WTC11 (cell line): ENCODE data around the gene AUP1. TPM values are rescaled to one million over a fixed set of nuclear protein-coding genes. Genes with fewer than 3 reads are reported as not detected.
A peak's percentile ranks its signal among the peaks of the same experiment; 100 is the strongest.

ENCODE experiments used
- ATAC-seq: fragments of 200-7000 bp; cut with Tn5 transposase; 2 replicates; pipeline ENCODE4 v1.10.0; 2021; ENCODE audit warnings: mild to moderate bottlenecking, moderate library complexity
- CTCF ChIA-PET: fragments of 300-600 bp; sonication (Branson Sonifier 250); formaldehyde crosslinking; loops from one replicate; lab custom pipeline; 2021; ENCODE audit warnings: antibody characterized with exemption; lab: Charles Lee
- POLR2A ChIA-PET: fragments of 350-600 bp; sonication (Branson Sonifier 250); formaldehyde crosslinking; loops from one replicate; lab custom pipeline; 2021; ENCODE audit warnings: antibody characterized with exemption; lab: Charles Lee
- DNase-seq: peaks from one replicate; pipeline ENCODE4 v3.0.0; 2021; ENCODE audit warnings: low spot score
- H3K27ac Mint-ChIP-seq: 2 replicates; pipeline ENCODE4 v1.8.0; 2021; ENCODE audit warnings: mixed read lengths
- H3K27me3 Mint-ChIP-seq: 2 replicates; pipeline ENCODE4 v1.8.0; 2021; ENCODE audit warnings: low read depth, mild to moderate bottlenecking, moderate library complexity, mixed read lengths
- H3K36me3 Mint-ChIP-seq: 2 replicates; pipeline ENCODE4 v1.8.0; 2021; ENCODE audit warnings: mixed read lengths
- H3K4me1 Mint-ChIP-seq: 2 replicates; pipeline ENCODE4 v1.8.0; 2022; ENCODE audit warnings: mixed read lengths
- H3K4me3 Mint-ChIP-seq: 2 replicates; pipeline ENCODE4 v1.8.0; 2021; ENCODE audit warnings: mild to moderate bottlenecking, moderate library complexity, mixed read lengths
- H3K9me3 Mint-ChIP-seq: 2 replicates; pipeline ENCODE4 v1.8.0; 2021; ENCODE audit warnings: mixed read lengths
- CREM ChIP-seq: sonication (generic); formaldehyde crosslinking; IDR thresholded peaks from 2 replicates; pipeline ENCODE4 v1.8.1; 2022; ENCODE audit warnings: mild to moderate bottlenecking, missing genetic modification reagents, moderate library complexity
- ETV6 ChIP-seq: sonication (generic); formaldehyde crosslinking; IDR thresholded peaks from 2 replicates; pipeline ENCODE4 v1.8.1; 2022; ENCODE audit warnings: mild to moderate bottlenecking, missing genetic modification reagents
- FOXP1 ChIP-seq: sonication (generic); formaldehyde crosslinking; IDR thresholded peaks from 2 replicates; pipeline ENCODE4 v1.8.0; 2022; ENCODE audit warnings: missing genetic modification reagents, mild to moderate bottlenecking, moderate library complexity, borderline replicate concordance
- NFE2L1 ChIP-seq: sonication (generic); formaldehyde crosslinking; IDR thresholded peaks from 2 replicates; pipeline ENCODE4 v1.8.1; 2023; ENCODE audit warnings: missing genetic modification reagents
- NR2C2 ChIP-seq: sonication (generic); formaldehyde crosslinking; IDR thresholded peaks from 2 replicates; pipeline ENCODE4 v1.8.0; 2022; ENCODE audit warnings: mild to moderate bottlenecking, missing genetic modification reagents
- NR3C1 ChIP-seq: sonication (generic); formaldehyde crosslinking; conservative IDR thresholded peaks from 2 replicates; pipeline ENCODE4 v1.8.1; 2023; ENCODE audit warnings: low read depth, mild to moderate bottlenecking, missing genetic modification reagents
- ZNF416 ChIP-seq: fragments of 250-450 bp; sonication (Bioruptor Pico); IDR thresholded peaks from 2 replicates; pipeline ENCODE4 v1.9.0; 2021; ENCODE audit warnings: mild to moderate bottlenecking, inconsistent platforms
- total RNA-seq: library from RNA; stranded (reverse); gene quantifications from 3 replicates; pipeline ENCODE4 v1.2.3, GENCODE V29; 2021
- TF ChIP-seq, protein P1 (sequence below): sonication (generic); formaldehyde crosslinking; IDR thresholded peaks from 2 replicates; pipeline ENCODE4 v1.8.0; 2023; ENCODE audit warnings: missing genetic modification reagents, mild to moderate bottlenecking, borderline replicate concordance
- TF ChIP-seq, protein P2 (sequence below): fragments of 250-450 bp; sonication (Bioruptor Pico); conservative IDR thresholded peaks from 2 replicates; pipeline ENCODE4 v1.9.0; 2021; ENCODE audit warnings: mild to moderate bottlenecking
- TF ChIP-seq, protein P3 (sequence below): sonication (generic); formaldehyde crosslinking; IDR thresholded peaks from 2 replicates; pipeline ENCODE4 v1.8.1; 2023; ENCODE audit warnings: mild to moderate bottlenecking, moderate library complexity, missing genetic modification reagents
- TF ChIP-seq, protein P4 (sequence below): sonication (generic); formaldehyde crosslinking; IDR thresholded peaks from 2 replicates; pipeline ENCODE4 v1.8.1; 2022; ENCODE audit warnings: mild to moderate bottlenecking, moderate library complexity, missing genetic modification reagents
- TF ChIP-seq, protein P5 (sequence below): fragments of 250-450 bp; sonication (Bioruptor Pico); IDR thresholded peaks from 2 replicates; pipeline ENCODE4 v2.1.2; 2022; ENCODE audit warnings: mild to moderate bottlenecking, moderate library complexity
- TF ChIP-seq, protein P6 (sequence below): sonication (generic); formaldehyde crosslinking; IDR thresholded peaks from 2 replicates; pipeline ENCODE4 v1.8.1; 2023; ENCODE audit warnings: mild to moderate bottlenecking, missing genetic modification reagents, borderline replicate concordance

The AUP1 gene
- total RNA-seq, 1 experiment from 2014 or later, result 84.9 TPM

DNA sequence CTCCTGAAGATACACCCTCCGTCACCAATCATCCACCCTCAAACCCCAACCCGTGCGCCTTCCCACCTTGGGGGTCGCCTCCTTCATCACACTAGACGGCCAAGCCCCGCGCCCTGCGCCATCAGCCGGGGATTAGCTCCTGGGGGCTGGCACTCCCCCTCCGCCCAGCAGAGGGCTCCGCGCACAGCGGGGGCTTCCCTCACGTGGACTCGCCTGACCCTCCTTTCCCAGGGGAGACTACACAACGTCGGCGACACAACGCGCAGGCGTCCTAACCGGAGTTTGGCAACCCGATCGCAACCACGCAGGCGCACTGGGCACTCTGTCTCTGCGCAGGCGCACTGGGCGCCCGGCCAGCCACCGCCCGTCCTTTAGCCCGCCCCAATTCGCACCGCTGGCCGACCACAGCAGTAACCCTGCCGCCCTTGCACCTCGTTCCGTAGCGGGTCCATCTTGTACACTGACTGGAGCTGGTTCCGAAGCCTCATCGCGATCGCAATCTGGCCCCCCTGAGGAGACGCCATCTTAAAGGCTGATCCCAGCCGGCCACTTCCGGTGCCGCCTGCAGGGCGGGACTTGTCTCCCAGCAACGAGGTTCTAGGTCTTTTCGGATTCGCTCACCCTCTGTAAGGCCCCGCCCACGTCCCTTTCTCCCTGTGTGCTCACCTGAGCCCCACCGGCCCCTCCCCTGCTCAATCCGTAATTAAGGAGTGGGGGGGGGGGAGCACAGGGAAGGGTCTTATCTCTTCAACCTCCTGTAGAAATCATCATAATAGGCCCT lies 22.2 kb downstream of the AUP1 start, which contains the start of gene PCGF1 (continued):
- TF ChIP-seq, protein P1, sequence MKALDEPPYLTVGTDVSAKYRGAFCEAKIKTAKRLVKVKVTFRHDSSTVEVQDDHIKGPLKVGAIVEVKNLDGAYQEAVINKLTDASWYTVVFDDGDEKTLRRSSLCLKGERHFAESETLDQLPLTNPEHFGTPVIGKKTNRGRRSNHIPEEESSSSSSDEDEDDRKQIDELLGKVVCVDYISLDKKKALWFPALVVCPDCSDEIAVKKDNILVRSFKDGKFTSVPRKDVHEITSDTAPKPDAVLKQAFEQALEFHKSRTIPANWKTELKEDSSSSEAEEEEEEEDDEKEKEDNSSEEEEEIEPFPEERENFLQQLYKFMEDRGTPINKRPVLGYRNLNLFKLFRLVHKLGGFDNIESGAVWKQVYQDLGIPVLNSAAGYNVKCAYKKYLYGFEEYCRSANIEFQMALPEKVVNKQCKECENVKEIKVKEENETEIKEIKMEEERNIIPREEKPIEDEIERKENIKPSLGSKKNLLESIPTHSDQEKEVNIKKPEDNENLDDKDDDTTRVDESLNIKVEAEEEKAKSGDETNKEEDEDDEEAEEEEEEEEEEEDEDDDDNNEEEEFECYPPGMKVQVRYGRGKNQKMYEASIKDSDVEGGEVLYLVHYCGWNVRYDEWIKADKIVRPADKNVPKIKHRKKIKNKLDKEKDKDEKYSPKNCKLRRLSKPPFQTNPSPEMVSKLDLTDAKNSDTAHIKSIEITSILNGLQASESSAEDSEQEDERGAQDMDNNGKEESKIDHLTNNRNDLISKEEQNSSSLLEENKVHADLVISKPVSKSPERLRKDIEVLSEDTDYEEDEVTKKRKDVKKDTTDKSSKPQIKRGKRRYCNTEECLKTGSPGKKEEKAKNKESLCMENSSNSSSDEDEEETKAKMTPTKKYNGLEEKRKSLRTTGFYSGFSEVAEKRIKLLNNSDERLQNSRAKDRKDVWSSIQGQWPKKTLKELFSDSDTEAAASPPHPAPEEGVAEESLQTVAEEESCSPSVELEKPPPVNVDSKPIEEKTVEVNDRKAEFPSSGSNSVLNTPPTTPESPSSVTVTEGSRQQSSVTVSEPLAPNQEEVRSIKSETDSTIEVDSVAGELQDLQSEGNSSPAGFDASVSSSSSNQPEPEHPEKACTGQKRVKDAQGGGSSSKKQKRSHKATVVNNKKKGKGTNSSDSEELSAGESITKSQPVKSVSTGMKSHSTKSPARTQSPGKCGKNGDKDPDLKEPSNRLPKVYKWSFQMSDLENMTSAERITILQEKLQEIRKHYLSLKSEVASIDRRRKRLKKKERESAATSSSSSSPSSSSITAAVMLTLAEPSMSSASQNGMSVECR (CRISPR knock-in tag), result peak; percentile 75; the same call in 1 of the 2 replicates
- 0 out of 2 replicates have a peak, but pooled peaks have one; percentile 42 for TF ChIP-seq NFE2L1

DNA sequence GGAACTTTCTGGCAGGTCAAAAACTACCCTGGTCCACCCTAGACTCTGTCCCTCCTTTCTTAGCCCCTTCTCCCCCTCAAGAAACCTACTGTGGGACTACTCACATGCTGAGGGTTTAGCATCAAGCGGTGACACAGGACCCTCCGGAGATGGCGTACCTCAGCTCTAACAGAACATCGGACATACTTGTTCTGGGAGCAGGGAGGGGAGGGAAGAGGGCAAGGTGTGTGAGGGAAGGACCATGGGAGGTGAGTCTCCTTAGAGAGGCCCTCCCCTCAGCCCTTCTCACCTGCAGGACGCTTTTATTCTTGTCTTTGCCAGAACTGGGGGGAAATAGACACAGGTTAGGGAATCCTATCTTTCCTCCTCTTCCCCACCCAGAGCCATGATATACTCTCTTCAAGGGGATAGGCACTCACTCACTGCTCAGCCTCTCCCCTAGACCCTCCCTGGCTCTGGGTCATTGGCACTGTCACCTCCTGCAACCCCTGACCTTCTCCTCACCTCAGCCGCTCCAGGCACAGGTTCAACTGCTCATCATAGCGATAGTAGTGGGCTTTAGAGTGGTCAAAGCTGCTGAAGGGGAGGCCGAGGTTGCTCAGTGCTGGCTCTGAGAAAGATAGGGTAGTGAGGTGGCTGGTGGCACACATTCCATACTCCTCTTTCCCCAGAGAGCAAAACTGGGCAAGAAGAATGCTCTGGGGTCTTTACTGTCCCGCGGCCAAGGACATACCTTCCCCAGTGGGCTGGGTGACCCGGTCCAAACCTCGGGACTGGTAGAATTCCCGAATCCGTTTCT lies 23.9 kb downstream of the AUP1 start:
- Mint-ChIP-seq H3K27me3 (peaks cover 92% of the 10 kb centered on the region), H3K36me3 (peaks cover 22% of the 10 kb centered on the region), H3K4me3 (no peak overlapping the region), H3K9me3 (no peaks in the 10 kb centered on the region), H3K27ac (no peak overlapping the region), H3K4me1 (peaks cover 44% of the 10 kb centered on the region)
- no peak for TF ChIP-seq NR3C1 (CRISPR knock-in tag)
- ATAC-seq (no peak), DNase-seq (no peak)
- CTCF ChIA-PET, result interaction anchor here (0.8 kb wide), 1 partner anchor 82 kb away, joined by 3 read pairs; no protein-coding TSS in a partner anchor
- POLR2A ChIA-PET, result no interaction called here

DNA sequence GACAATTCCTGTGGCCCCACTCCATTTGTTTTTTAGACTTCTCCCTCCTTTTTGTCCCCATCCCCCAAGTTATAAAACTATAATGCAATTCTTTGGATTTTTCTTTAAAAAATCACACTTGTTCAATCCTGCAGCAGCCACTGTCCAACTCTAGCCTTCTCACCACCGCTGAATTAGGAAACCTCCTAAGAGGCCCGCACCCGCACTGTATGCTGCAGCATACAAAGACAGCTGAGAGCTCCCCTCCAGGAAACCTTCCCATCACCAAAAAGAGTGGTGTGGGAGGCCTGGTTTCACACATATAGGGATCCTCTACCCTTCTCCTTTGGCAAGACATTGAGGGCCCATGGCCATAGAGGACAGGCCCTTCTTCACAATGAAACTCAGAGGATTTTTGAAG lies 24.9 kb downstream of the AUP1 start:
- Mint-ChIP-seq H3K4me1 (peaks cover 51% of the 10 kb centered on the region), H3K9me3 (no peaks in the 10 kb centered on the region), H3K36me3 (peaks cover 22% of the 10 kb centered on the region), H3K4me3 (peak overlapping the region; percentile 81), H3K27me3 (peaks cover 92% of the 10 kb centered on the region), H3K27ac (no peak overlapping the region)
- POLR2A ChIA-PET, result interaction anchor here (1.1 to 1.8 kb wide), 3 partner anchors 21 to 47 kb away, joined by 3 to 13 read pairs (median 6); partner anchors contain the start of genes AUP1, CCDC142, HTRA2 and TTC31
- CTCF ChIA-PET, result interaction anchor here (1.1 to 6.0 kb wide), 3 partner anchors 9 to 83 kb away, joined by 6 to 43 read pairs (median 10); partner anchors contain the start of genes CCDC142, TLX2 and TTC31
- DNase-seq, result no peak
- ATAC-seq, result no peak
- TF ChIP-seq ETV6 (no peak), CREM (CRISPR knock-in tag) (no peak), ZNF416 (no peak), NR2C2 (CRISPR knock-in tag) (no peak), FOXP1 (no peak)
- TF ChIP-seq, protein P2, sequence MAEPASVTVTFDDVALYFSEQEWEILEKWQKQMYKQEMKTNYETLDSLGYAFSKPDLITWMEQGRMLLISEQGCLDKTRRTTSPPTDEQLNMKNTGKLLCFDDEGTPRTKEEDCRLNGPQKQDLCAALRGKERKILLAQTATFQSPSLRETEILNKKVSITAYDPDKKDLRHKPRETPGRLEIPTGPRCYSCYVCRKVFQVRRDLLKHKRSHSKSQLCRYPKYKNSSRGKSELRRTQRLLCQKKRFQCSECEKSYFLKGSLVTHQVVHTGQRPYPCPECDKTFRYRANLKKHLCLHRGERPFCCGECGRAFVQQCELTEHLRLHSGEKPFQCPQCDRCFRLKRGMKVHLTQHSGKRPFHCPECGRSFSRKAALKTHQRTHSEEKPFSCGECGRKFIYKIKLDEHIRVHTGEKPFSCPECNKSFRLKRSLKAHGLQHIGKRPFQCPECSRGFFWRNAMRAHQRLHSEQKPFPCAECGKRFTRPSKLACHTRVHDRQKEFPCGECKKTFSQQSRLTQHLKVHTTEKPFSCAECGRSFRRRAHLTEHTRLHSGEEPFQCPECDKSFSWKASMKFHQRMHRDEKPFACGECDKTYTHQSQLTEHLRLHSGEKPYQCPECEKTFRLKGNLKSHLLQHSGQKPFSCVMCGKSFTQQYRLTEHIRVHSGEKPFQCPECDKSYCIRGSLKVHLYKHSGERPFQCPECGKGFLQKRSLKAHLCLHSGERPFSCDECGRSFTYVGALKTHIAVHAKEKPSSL, result no peak
- TF ChIP-seq, protein P3, sequence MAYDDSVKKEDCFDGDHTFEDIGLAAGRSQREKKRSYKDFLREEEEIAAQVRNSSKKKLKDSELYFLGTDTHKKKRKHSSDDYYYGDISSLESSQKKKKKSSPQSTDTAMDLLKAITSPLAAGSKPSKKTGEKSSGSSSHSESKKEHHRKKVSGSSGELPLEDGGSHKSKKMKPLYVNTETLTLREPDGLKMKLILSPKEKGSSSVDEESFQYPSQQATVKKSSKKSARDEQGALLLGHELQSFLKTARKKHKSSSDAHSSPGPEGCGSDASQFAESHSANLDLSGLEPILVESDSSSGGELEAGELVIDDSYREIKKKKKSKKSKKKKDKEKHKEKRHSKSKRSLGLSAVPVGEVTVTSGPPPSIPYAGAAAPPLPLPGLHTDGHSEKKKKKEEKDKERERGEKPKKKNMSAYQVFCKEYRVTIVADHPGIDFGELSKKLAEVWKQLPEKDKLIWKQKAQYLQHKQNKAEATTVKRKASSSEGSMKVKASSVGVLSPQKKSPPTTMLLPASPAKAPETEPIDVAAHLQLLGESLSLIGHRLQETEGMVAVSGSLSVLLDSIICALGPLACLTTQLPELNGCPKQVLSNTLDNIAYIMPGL (CRISPR knock-in tag), result no peak
- TF ChIP-seq, protein P4, sequence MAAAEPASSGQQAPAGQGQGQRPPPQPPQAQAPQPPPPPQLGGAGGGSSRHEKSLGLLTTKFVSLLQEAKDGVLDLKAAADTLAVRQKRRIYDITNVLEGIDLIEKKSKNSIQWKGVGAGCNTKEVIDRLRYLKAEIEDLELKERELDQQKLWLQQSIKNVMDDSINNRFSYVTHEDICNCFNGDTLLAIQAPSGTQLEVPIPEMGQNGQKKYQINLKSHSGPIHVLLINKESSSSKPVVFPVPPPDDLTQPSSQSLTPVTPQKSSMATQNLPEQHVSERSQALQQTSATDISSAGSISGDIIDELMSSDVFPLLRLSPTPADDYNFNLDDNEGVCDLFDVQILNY (CRISPR knock-in tag), result no peak
- TF ChIP-seq, protein P5, sequence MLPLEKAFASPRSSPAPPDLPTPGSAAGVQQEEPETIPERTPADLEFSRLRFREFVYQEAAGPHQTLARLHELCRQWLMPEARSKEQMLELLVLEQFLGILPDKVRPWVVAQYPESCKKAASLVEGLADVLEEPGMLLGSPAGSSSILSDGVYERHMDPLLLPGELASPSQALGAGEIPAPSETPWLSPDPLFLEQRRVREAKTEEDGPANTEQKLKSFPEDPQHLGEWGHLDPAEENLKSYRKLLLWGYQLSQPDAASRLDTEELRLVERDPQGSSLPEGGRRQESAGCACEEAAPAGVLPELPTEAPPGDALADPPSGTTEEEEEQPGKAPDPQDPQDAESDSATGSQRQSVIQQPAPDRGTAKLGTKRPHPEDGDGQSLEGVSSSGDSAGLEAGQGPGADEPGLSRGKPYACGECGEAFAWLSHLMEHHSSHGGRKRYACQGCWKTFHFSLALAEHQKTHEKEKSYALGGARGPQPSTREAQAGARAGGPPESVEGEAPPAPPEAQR (CRISPR knock-in tag), result no peak
- TF ChIP-seq, protein P6, sequence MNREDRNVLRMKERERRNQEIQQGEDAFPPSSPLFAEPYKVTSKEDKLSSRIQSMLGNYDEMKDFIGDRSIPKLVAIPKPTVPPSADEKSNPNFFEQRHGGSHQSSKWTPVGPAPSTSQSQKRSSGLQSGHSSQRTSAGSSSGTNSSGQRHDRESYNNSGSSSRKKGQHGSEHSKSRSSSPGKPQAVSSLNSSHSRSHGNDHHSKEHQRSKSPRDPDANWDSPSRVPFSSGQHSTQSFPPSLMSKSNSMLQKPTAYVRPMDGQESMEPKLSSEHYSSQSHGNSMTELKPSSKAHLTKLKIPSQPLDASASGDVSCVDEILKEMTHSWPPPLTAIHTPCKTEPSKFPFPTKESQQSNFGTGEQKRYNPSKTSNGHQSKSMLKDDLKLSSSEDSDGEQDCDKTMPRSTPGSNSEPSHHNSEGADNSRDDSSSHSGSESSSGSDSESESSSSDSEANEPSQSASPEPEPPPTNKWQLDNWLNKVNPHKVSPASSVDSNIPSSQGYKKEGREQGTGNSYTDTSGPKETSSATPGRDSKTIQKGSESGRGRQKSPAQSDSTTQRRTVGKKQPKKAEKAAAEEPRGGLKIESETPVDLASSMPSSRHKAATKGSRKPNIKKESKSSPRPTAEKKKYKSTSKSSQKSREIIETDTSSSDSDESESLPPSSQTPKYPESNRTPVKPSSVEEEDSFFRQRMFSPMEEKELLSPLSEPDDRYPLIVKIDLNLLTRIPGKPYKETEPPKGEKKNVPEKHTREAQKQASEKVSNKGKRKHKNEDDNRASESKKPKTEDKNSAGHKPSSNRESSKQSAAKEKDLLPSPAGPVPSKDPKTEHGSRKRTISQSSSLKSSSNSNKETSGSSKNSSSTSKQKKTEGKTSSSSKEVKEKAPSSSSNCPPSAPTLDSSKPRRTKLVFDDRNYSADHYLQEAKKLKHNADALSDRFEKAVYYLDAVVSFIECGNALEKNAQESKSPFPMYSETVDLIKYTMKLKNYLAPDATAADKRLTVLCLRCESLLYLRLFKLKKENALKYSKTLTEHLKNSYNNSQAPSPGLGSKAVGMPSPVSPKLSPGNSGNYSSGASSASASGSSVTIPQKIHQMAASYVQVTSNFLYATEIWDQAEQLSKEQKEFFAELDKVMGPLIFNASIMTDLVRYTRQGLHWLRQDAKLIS (CRISPR knock-in tag), result no peak
